AG04450 (cell line): ENCODE data around the gene NEDD4L. TPM values are rescaled to one million over a fixed set of nuclear protein-coding genes. Genes with fewer than 3 reads are reported as not detected.

Source experiments
- CTCF ChIA-PET: fragments of 300-600, 350-600 bp; formaldehyde crosslinking; extraction: SDS; loops from one replicate; lab custom pipeline; 2022; ENCODE audit warnings: antibody characterized with exemption, inconsistent platforms; lab: Charles Lee
- POLR2A ChIA-PET: fragments of 350-600 bp; formaldehyde crosslinking; extraction: SDS; loops from one replicate; lab custom pipeline; 2021; ENCODE audit warnings: antibody characterized with exemption, inconsistent platforms; lab: Yijun Ruan, JAX
- DNase-seq: peaks from one replicate; pipeline ENCODE4 v3.0.0-alpha.2; 2011; ENCODE audit warnings: low read depth, low spot score
- H3K27ac ChIP-seq: one replicate; pipeline ENCODE4 v1.5.1; 2012; ENCODE audit warnings: low read depth, low read length, control low read depth
- H3K27me3 ChIP-seq: one replicate; pipeline ENCODE4 v1.6.0; 2012; ENCODE audit warnings: low read length; ENCODE audit not compliant: control insufficient read depth, insufficient read depth
- H3K4me3 ChIP-seq: 2 replicates; pipeline ENCODE4 v1.5.1; 2011; ENCODE audit warnings: mild to moderate bottlenecking, low read depth, low read length, control low read depth
- H3K9me3 ChIP-seq: 2 replicates; pipeline ENCODE4 v1.5.1; 2012; ENCODE audit warnings: low read length; ENCODE audit not compliant: control insufficient read depth, insufficient read depth
- polyA plus RNA-seq: library from polyadenylated mRNA; depleted of rRNA; stranded (reverse); fragments of >200 nt; gene quantifications from 2 replicates; pipeline ENCODE4 v1.2.3, GENCODE V29; 2011
- TF ChIP-seq, protein P1 (sequence below): IDR thresholded peaks from 2 replicates; pipeline ENCODE4 v1.5.1; 2011; ENCODE audit warnings: low read depth, low read length, control low read depth, inconsistent platforms

NEDD4L gene
- polyA plus RNA-seq, 1 experiment = 15.0 TPM

DNA sequence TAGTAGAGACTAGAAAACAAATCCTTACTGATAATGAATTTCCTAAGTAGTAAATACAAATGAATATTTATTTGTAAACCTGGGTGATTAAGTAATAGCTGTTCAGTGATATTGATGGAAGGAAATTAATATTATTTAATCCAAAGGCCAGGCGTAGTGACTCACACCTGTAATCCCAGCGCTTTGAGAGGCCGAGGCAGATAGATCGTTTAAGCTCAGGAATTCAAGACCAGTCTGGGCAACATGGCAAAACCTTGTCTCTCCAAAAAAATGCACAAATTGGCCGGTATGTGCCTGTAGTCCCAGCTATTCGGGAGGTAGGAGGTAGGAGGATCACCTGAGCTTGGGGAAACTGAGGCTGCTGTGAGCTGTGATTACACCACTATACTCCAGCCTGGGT is 228.2 kb downstream of the NEDD4L start:
- Histone ChIP-seq H3K4me3 (no peak overlapping the region), H3K27ac (no peak overlapping the region), H3K27me3 (no peaks in the 10 kb centered on the region), H3K9me3 (no peaks in the 10 kb centered on the region)
- ChIA-PET CTCF (no interaction called here), POLR2A (no interaction called here)
- TF ChIP-seq, protein P1, sequence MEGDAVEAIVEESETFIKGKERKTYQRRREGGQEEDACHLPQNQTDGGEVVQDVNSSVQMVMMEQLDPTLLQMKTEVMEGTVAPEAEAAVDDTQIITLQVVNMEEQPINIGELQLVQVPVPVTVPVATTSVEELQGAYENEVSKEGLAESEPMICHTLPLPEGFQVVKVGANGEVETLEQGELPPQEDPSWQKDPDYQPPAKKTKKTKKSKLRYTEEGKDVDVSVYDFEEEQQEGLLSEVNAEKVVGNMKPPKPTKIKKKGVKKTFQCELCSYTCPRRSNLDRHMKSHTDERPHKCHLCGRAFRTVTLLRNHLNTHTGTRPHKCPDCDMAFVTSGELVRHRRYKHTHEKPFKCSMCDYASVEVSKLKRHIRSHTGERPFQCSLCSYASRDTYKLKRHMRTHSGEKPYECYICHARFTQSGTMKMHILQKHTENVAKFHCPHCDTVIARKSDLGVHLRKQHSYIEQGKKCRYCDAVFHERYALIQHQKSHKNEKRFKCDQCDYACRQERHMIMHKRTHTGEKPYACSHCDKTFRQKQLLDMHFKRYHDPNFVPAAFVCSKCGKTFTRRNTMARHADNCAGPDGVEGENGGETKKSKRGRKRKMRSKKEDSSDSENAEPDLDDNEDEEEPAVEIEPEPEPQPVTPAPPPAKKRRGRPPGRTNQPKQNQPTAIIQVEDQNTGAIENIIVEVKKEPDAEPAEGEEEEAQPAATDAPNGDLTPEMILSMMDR = no peak
- no peak for DNase-seq

DNA sequence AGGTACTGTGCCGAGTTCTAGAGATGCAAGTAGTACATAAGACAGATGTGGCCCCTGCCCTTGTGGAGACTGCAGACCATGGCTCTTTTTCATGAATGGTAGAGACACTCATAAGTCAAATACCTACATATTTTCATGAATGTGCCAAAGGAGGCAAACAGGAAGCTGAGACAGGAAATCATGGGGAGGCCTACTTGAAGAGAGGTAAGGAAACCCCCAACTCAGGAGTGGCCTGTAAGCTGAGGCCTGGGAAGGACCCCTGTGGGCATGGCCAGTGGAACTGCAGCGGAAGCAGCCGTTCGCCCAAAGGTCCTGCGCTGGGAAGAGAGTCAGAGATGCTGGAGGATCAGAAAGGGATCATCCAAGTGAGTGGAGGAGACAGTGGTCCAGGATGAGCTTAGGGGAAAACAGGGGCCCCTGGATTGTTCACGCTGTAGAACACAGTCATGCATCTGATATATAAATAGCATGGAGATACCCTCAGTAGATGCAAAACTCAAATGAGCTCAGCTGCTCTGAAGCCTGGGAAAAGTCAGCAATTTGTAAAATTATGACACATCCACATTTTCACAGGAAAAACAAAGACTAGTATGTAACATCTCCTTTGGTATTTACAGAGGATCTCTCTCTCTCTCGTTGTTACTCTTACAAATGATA is 228.9 kb downstream of the NEDD4L start:
- TF ChIP-seq, protein P1 = no peak
- Histone ChIP-seq H3K27ac (no peak overlapping the region), H3K27me3 (no peaks in the 10 kb centered on the region), H3K9me3 (no peaks in the 10 kb centered on the region), H3K4me3 (no peak overlapping the region)
- ChIA-PET CTCF (no interaction called here), POLR2A (no interaction called here)
- no peak for DNase-seq

DNA sequence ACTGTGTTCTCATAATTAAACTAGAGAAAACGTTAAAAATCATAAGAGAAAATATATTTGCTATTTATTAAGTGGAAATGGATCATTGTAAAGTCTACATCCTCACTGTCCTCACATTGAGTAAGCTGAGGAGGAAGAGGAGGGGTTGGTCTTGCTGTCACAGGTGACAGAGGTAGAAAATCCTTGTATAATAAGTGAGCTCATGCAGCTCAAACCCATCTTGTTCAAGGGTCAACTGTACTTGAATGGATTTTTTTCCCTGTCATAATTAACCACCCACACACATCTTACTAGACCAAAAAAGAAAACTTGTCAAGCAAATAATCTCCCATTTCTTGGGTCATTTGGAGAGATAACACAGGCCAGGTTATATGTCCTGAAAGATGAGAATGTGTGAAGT is 231.2 kb downstream of the NEDD4L start:
- H3K27me3 ChIP-seq = no peaks in the 10 kb centered on the region
- TF ChIP-seq, protein P1 = no peak
- no peak for DNase-seq
- POLR2A ChIA-PET = no interaction called here
- H3K9me3 ChIP-seq = no peaks in the 10 kb centered on the region
- CTCF ChIA-PET = no interaction called here
- no peak overlapping the region for H3K27ac ChIP-seq
- H3K4me3 ChIP-seq = no peak overlapping the region

DNA sequence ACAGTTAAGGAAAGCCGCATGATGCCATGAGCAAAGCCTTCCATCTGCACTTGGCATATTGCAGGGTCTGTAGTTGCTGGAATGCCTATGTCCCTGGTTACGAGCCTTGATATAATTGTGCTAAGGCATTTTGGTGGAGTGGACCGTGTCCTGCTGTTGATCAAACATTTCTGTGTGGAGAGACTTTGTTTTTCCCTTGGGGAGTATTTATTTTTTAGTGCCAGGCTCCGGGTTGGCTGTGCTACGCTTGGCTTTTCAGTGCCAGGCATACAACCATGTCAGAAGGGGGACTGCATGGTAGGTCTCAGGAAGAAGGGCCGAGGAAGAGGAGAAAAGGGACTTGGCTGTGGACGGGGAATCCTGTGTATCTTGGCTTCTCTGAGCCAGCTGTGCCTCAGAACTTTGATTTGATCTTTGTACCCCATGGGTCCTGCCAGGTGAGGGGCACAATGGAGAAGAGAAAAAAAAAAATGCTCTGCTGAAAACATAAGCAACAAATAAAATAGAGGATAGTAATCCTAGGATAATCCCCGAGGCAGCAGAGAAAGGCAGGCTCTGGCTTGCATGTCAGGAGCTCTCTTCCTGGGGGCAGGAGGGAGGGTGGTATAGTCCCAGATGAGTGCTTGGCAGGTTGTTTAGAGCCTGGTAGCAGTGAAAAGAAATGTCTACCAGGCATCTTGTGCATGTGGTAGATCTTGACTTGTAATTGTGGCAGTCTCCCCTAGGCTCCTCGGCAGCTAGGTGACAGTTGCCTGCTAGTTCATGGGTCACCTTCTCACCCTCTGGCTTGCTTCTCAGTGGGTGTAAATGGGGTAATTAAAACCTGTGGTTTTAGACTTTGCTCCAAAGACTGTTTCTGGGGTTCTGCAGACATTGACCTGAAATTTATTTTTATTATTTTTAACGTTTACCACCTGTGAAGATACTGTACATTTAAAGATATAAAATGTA is 233.0 kb downstream of the NEDD4L start:
- Histone ChIP-seq H3K27ac (no peak overlapping the region), H3K9me3 (no peaks in the 10 kb centered on the region), H3K4me3 (no peak overlapping the region), H3K27me3 (no peaks in the 10 kb centered on the region)
- ChIA-PET CTCF (no interaction called here), POLR2A (interaction anchor here (1.3 kb wide), 1 partner anchor 30 kb away, joined by 4 read pairs; no protein-coding TSS in a partner anchor)
- DNase-seq = no peak
- TF ChIP-seq, protein P1 = no peak
